ENCODE data around the gene VPS54.
A peak's percentile ranks its signal among the peaks of the same experiment; 100 is the strongest.

VPS54 gene

DNA sequence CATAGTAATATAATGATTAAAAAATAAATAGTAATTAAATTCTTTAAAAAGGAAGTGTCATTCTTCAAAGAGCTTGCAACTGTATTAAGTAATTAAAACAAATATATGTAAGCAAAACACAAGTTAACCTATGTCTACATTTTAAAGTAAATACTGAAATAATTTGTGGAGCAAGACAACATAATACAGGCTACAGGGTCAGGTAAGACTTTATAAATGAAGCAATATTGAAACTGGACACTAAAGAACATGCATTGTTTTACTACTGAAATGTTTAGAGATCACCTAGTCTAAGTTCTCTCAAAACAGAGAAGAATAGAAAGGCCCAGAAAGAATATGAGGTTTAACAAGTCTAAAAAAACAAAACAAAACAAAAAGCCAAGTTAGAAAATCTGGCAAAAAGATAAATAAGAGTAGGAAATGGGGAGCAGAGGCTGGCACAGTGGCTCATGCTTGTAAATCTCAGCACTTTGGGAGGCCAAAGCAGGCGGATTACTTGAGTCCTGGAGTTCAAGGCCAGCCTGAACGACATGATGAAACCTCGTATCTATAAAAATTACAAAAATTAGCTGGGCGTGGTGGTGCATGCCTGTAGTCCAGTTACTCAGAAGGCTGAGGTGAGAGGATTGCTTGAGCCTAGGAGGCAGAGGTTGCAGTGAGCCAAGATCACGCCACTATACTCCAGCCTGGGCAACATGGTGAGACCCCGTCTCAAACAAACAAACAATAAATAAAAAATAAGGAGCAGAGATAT lies 34.4 kb downstream of the VPS54 start:
- no peak overlapping the region for H3K4me3 ChIP-seq (ENCODE audit: low read depth in 1 of 2, low read length in 1 of 2)
- TF ChIP-seq, protein P1, sequence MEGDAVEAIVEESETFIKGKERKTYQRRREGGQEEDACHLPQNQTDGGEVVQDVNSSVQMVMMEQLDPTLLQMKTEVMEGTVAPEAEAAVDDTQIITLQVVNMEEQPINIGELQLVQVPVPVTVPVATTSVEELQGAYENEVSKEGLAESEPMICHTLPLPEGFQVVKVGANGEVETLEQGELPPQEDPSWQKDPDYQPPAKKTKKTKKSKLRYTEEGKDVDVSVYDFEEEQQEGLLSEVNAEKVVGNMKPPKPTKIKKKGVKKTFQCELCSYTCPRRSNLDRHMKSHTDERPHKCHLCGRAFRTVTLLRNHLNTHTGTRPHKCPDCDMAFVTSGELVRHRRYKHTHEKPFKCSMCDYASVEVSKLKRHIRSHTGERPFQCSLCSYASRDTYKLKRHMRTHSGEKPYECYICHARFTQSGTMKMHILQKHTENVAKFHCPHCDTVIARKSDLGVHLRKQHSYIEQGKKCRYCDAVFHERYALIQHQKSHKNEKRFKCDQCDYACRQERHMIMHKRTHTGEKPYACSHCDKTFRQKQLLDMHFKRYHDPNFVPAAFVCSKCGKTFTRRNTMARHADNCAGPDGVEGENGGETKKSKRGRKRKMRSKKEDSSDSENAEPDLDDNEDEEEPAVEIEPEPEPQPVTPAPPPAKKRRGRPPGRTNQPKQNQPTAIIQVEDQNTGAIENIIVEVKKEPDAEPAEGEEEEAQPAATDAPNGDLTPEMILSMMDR (IDR thresholded peaks at IDR 0.05) = no peak
- H3K4me1 ChIP-seq (ENCODE audit: control insufficient read depth in 1 of 2, insufficient read depth in 1 of 2, low read depth in 1 of 2, low read length in 1 of 2) = peaks cover 17 to 22% of the 10 kb centered on the region in 2 experiments
- no peaks in the 10 kb centered on the region for H3K9me3 ChIP-seq
- H3K27me3 ChIP-seq = no peaks in the 10 kb centered on the region
- peaks cover 26% of the 10 kb centered on the region for H3K36me3 ChIP-seq
- H3K27ac ChIP-seq = peak overlapping the region; percentile 59

DNA sequence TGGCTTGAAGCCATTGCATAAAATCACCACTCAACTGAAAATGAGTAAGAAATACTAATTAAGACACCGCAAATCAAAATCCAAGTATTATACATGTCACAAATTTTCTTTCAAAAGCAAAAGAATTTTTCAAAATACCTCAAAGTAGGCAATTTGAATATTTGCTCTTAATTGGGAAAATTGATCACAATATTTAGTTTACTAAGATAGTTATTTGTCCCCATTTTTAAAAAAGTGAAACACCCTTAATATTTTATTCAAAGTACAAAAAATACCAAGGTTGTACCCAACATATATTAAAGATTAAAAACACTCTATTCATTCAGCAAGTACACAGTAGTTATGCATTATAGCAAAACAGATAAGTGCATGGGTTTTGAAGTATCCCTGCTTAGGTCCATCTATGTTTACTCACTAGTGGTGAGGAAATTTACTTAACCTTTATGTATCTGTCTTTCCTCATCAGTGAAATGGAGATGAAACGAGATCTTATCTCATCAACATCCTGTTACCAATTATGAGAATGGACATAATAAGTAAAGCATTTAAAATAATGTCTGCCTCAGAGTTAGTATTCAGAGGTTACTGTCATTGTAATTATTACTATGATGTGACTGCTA lies 35.1 kb downstream of the VPS54 start:
- Histone ChIP-seq H3K4me3 (ENCODE audit: low read depth in 1 of 2, low read length in 1 of 2) (no peak overlapping the region), H3K4me1 (ENCODE audit: control insufficient read depth in 1 of 2, insufficient read depth in 1 of 2, low read depth in 1 of 2, low read length in 1 of 2) (peaks cover 17 to 22% of the 10 kb centered on the region in 2 experiments), H3K27me3 (no peaks in the 10 kb centered on the region), H3K9me3 (no peaks in the 10 kb centered on the region), H3K27ac (peak overlapping the region; percentile 59), H3K36me3 (peaks cover 27% of the 10 kb centered on the region)
- TF ChIP-seq, protein P1 (IDR thresholded peaks at IDR 0.05) = no peak

DNA sequence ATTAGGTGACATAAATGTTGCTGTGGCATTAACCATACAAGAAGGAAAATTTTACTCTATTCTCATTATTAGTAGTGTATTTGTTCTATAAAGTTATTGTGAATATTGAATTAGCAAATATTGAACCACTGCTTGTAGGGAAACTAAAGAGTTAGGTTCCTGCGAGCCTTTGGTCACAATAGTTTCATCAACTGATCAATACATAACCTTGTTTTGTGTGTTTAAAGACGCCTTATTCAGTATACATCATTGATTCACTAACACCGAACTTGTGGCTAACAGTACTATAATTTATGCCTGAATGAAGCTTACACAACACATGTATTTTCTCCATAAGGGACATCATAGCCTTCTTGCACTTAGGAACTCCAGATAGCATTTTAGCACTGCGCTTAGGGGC lies 36.9 kb downstream of the VPS54 start:
- TF ChIP-seq, protein P1 (IDR thresholded peaks at IDR 0.05) = no peak

DNA sequence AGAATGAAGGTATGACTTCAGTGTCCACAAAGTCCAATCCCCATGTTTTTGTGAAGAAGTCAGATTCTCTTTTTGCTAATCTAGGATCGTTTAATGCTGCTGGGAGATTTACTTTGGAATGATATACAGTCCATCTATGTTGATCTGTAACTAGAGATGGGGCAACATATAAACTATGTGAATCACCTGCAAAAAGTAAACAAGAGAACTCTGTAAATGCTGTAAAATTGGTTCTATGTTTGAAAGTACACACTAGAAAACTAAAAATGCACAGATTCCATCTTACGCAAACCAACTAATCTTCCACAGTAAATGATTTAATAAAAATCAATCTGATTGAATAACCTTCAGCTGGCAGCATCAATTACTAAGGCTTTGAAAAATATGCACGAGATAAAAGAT lies 37.5 kb downstream of the VPS54 start:
- peaks cover 35% of the 10 kb centered on the region for H3K36me3 ChIP-seq
- H3K9me3 ChIP-seq = no peaks in the 10 kb centered on the region
- TF ChIP-seq, protein P1 (IDR thresholded peaks at IDR 0.05) = no peak
- H3K4me3 ChIP-seq (ENCODE audit: low read depth in 1 of 2, low read length in 1 of 2) = no peak overlapping the region
- peaks cover 17 to 22% of the 10 kb centered on the region in 2 experiments for H3K4me1 ChIP-seq (ENCODE audit: control insufficient read depth in 1 of 2, insufficient read depth in 1 of 2, low read depth in 1 of 2, low read length in 1 of 2)
- H3K27me3 ChIP-seq = no peaks in the 10 kb centered on the region
- H3K27ac ChIP-seq = no peak overlapping the region

More for the DNA sequence above, 36.9 kb downstream of the VPS54 start:
- peaks cover 17 to 22% of the 10 kb centered on the region in 2 experiments for H3K4me1 ChIP-seq (ENCODE audit: control insufficient read depth in 1 of 2, insufficient read depth in 1 of 2, low read depth in 1 of 2, low read length in 1 of 2)
- H3K27ac ChIP-seq = no peak overlapping the region
- H3K4me3 ChIP-seq (ENCODE audit: low read depth in 1 of 2, low read length in 1 of 2) = no peak overlapping the region
- no peaks in the 10 kb centered on the region for H3K9me3 ChIP-seq
- peaks cover 35% of the 10 kb centered on the region for H3K36me3 ChIP-seq
- no peaks in the 10 kb centered on the region for H3K27me3 ChIP-seq

DNA sequence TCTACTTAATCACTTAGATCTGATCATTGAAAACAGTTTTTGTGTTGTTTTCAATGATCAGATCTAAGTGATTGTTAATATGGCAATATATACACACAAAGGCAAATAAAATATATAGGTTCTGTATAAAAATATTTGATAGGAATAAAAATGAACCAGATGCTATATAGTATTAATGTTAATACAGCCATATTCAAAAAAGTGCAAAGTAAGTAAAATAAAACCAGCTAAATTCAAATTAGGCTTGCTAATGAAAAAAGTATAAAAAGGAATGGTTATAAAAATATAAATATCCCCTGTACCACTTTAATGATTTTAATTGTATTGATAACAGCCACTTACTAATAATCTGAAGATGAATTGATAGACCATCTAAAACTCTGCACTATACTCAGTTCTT lies 38.4 kb downstream of the VPS54 start:
- Histone ChIP-seq H3K36me3 (peaks cover 39% of the 10 kb centered on the region), H3K27ac (no peak overlapping the region), H3K9me3 (no peaks in the 10 kb centered on the region), H3K27me3 (no peaks in the 10 kb centered on the region), H3K4me1 (ENCODE audit: control insufficient read depth in 1 of 2, insufficient read depth in 1 of 2, low read depth in 1 of 2, low read length in 1 of 2) (peaks cover 17 to 22% of the 10 kb centered on the region in 2 experiments), H3K4me3 (ENCODE audit: low read depth in 1 of 2, low read length in 1 of 2) (no peak overlapping the region)
- TF ChIP-seq, protein P1 (IDR thresholded peaks at IDR 0.05) = no peak

All from neutrophil (primary cell).